GM06990 (cell line): ENCODE data around the gene RETREG3.
A peak's percentile ranks its signal among the peaks of the same experiment; 100 is the strongest.
"Not testable (repeated sequence)": the region's sequence is repeated elsewhere in the genome, so short reads cannot be mapped to it uniquely, and the experiment has no call there.

Experiments
- DNase-seq: peaks from one replicate; pipeline ENCODE4 v3.0.0-alpha.2; 2011; ENCODE audit not compliant: insufficient read length; ENCODE audit errors: extremely low read depth
- H3K27me3 ChIP-seq: replicated peaks from 2 replicates; pipeline ENCODE4 v1.6.0; 2011; ENCODE audit warnings: low read length; ENCODE audit not compliant: control insufficient read depth, insufficient read depth
- H3K36me3 ChIP-seq: 2 replicates; pipeline ENCODE4 v1.5.1; 2011; ENCODE audit warnings: low read length; ENCODE audit not compliant: control insufficient read depth, insufficient read depth
- H3K4me3 ChIP-seq: replicated peaks from 2 replicates; pipeline ENCODE4 v1.5.1; 2011; ENCODE audit warnings: low read depth, mild to moderate bottlenecking, control low read depth, low read length
- TF ChIP-seq, protein P1 (sequence below): IDR thresholded peaks from 2 replicates; pipeline ENCODE4 v1.5.1; 2011; ENCODE audit warnings: low read length, control low read depth, mild to moderate bottlenecking, inconsistent platforms; ENCODE audit not compliant: insufficient read depth, poor library complexity, severe bottlenecking

RETREG3 gene

DNA sequence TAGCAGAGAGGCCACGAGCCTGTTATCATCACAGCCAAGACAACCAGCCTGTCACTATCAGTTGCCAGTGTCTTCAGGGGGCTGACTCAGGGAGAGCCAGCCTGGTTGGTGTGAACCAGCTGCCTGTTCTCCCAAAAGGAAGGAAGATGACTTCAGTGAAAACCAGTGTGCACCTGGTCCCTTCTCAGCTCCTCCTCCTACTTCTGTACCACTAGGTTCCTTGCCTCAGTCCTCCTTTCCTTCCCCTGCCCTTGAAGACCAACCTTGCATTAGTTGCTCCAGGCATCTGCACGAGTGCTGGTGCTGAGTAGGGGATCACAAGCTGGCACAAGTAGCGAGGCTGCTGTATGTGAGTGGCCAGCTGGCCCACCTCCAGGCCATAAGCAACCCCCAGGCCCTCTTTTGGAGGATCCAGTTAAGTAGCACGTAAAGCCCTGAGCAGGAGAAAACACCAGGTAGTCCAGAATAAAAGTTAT, 8.8 kb upstream of the RETREG3 start:
- Histone ChIP-seq H3K27me3 (no peaks in the 10 kb centered on the region), H3K4me3 (peak overlapping the region; percentile 4), H3K36me3 (peaks cover 18% of the 10 kb centered on the region)
- TF ChIP-seq, protein P1, sequence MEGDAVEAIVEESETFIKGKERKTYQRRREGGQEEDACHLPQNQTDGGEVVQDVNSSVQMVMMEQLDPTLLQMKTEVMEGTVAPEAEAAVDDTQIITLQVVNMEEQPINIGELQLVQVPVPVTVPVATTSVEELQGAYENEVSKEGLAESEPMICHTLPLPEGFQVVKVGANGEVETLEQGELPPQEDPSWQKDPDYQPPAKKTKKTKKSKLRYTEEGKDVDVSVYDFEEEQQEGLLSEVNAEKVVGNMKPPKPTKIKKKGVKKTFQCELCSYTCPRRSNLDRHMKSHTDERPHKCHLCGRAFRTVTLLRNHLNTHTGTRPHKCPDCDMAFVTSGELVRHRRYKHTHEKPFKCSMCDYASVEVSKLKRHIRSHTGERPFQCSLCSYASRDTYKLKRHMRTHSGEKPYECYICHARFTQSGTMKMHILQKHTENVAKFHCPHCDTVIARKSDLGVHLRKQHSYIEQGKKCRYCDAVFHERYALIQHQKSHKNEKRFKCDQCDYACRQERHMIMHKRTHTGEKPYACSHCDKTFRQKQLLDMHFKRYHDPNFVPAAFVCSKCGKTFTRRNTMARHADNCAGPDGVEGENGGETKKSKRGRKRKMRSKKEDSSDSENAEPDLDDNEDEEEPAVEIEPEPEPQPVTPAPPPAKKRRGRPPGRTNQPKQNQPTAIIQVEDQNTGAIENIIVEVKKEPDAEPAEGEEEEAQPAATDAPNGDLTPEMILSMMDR = no peak
- DNase-seq = peak; percentile 64

DNA sequence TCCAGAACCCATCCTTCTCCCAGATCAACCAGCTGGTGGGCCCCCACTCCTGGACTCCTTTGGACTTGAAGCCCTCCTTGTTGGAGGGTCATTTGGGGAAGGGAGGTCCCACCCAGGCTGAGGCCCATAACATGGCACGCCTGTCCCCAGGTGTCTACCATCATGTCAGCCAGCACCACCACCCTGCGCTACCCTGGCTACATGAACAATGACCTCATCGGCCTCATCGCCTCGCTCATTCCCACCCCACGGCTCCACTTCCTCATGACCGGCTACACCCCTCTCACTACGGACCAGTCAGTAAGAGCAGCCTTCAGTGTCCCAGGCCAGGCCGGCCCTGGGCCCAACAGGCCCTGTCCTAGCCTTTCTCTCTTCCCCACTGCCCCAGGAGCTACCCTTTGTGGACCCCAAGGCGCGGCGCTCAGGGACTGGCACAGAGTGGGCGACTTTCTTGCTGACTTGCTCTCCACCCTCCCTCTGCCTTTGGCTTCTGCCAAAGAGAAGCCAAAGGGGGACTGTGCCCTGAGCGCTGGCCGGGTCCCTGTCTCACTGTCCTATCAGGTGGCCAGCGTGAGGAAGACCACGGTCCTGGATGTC, 4.6 kb upstream of the RETREG3 start:
- Histone ChIP-seq H3K4me3 (no peak overlapping the region), H3K36me3 (peaks cover 24% of the 10 kb centered on the region), H3K27me3 (no peaks in the 10 kb centered on the region)
- DNase-seq = no peak
- TF ChIP-seq, protein P1 = no peak

DNA sequence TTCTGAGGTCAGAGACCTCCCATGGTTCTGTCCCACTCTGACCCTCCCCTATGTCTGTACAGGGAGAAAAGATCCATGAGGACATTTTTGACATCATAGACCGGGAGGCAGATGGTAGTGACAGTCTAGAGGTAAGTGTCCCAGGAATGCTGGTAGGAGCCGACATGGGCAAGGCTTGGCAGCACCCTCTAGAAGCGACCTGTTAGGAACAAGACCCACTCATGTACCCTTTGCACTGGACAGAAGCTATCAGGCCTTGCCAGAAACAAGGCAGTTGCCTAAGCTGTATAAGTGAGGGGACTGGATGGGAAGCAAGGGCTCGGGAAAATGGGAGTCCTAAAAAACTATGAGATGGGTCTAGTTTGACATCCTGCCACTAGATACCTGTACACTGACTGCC, 2.8 kb upstream of the RETREG3 start:
- TF ChIP-seq, protein P1 = no peak
- Histone ChIP-seq H3K36me3 (peaks cover 24% of the 10 kb centered on the region), H3K4me3 (no peak overlapping the region), H3K27me3 (no peaks in the 10 kb centered on the region)
- DNase-seq = no peak

DNA sequence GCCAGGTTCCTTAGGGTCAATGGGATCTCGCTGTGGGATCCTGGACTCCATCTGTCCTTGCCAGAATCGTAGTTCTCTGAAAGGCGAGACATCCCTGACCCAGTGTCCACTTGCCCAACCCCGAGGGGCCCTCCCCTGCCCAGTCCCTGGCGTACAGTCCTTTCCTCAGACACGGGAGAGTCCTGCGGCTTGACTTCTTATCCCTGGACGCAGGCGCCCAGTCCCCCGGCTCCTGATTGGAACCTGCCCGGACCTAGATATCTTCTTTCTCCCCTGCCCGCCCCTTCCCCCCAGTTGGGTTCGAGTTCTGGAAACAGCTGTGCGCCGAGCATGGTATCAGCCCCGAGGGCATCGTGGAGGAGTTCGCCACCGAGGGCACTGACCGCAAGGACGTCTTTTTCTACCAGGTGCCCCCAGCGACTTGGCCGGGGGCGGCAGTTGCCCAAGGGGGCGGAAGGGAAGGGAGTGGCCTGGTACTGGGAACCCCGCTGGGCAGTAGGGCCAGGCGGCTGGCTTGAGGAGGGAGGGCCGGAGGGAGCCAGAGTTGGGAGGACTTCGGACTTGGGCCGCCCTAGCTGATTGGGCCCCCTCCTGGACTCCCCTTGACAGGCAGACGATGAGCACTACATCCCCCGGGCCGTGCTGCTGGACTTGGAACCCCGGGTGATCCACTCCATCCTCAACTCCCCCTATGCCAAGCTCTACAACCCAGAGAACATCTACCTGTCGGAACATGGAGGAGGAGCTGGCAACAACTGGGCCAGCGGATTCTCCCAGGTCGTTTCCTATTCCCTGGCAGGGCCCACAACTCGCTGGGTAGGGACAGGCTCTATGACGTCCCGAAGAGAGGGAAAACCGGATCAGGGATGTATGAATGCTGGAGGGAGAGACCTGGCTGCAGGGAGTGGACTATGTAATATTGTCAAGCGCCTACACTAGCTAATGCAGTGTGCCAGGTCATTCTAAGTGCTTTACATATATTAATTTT, 934 bp upstream of the RETREG3 start:
- Histone ChIP-seq H3K4me3 (peak overlapping the region; percentile 98), H3K36me3 (peaks cover 19% of the 10 kb centered on the region)
- DNase-seq, H3K27me3 ChIP-seq: not testable (repeated sequence)

DNA sequence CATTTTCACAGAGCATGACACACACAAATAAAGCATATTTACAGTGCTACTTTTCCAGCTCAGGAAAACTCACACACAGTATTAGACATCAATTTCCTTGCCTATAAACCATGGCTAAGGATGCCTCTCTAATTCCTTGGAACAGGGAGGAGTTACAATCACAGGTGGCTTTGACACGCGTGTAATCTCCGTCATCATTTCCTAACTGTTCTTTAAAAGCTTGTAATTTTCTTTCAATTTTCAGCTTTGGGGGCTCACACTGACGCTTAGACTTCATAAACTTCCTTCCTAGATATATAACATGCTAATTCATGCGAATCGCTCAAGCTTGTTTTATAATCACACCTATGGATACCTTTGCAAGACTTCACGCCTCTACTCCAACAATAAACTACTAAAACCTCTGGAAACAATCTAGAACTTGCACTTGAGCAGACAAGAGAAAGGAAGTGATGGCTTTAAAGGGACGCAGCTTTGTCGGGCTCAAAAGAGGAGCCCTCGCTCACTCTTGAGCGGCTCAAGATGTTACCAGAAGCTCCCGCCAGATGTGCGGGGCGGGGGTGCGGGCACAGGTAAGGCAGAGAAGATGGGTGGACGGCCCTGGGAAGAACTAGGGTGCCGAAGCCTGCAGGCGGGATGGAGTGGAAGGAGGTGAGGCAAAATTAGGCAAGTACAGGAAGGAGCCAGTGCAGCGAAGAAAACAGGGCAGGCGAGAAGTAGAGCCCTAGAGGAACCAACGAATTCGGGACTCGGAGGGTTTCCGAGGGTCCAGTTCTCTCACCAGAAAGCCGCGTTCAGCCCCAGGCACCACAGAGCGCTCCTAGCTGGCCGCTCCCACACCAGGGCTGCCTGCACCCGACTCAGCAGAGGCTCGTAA, 631 bp downstream of the RETREG3 start:
- DNase-seq = no peak
- Histone ChIP-seq H3K4me3 (peak overlapping the region; percentile 98), H3K27me3 (no peaks in the 10 kb centered on the region), H3K36me3 (peaks cover 8% of the 10 kb centered on the region)
- TF ChIP-seq, protein P1 = no peak
